Testis (tissue), 3 donors: Measurements from ENCODE around the gene LIPA. TPM values are rescaled to one million over a fixed set of nuclear protein-coding genes. Genes with fewer than 3 reads are reported as not detected.
A peak's percentile ranks its signal among the peaks of the same experiment; 100 is the strongest.
"Not testable (repeated sequence)": the region's sequence is repeated elsewhere in the genome, so short reads cannot be mapped to it uniquely, and the experiment has no call there.

Experiments used
- DNase-seq: peaks from one replicate; pipeline ENCODE4 v3.0.0-alpha.2; 2019
- H3K27ac ChIP-seq, 2 donors: fragments of 200-600 bp; sonication (generic); one replicate each; pipeline ENCODE4 v1.5.1; 2019
- H3K27me3 ChIP-seq: fragments of 200-600 bp; sonication (generic); one replicate; pipeline ENCODE4 v1.5.1; 2019
- H3K36me3 ChIP-seq: fragments of 200-600 bp; sonication (generic); one replicate; pipeline ENCODE4 v1.5.1; 2017; ENCODE audit warnings: low read depth; ENCODE audit errors: missing control alignments
- H3K4me1 ChIP-seq: fragments of 200-600 bp; sonication (generic); one replicate; pipeline ENCODE4 v1.5.1; 2019
- H3K4me3 ChIP-seq, 2 donors: fragments of 200-600 bp; sonication (generic); one replicate each; pipeline ENCODE4 v1.5.1; 2017 to 2019
- H3K9me3 ChIP-seq: fragments of 200-600 bp; sonication (generic); one replicate; pipeline ENCODE4 v1.5.1; 2017
- CTCF ChIP-seq, 3 experiments: fragments of 450-650 bp in 2 of 3; fragments of 200-600 bp in 1 of 3; sonication (generic) in 1 of 3; IDR thresholded peaks; one replicate each; pipeline ENCODE4 v1.5.1; 2016 to 2019; ENCODE audit warnings: antibody characterized with exemption in 3 of 3, mild to moderate bottlenecking in 2 of 3, moderate library complexity in 1 of 3
- POLR2A ChIP-seq: fragments of 450-650 bp; IDR thresholded peaks from one replicate; pipeline ENCODE4 v1.6.1; 2017; ENCODE audit warnings: antibody characterized with exemption, mild to moderate bottlenecking, moderate library complexity
- WGBS, 2 donors: methylation state at CpG; one replicate each; pipeline ENCODE4 v1.1.5; 2018; 5-methylcytosine and 5-hydroxymethylcytosine counted together
- intact Hi-C: fragments of 100-400 bp; cut with DNase I; formaldehyde crosslinking; loops from one replicate; pipeline ENCODE4 v1.15.1; 2023; ENCODE audit warnings: low total_unique reads
- polyA plus RNA-seq: library from polyadenylated mRNA; stranded (reverse); fragments of 350-450 nt; fragmentation: Illumina TruSeq; extraction: RNeasy Lipid Tissue Mini Kit (QIAGEN cat#74804); gene quantifications from one replicate; pipeline ENCODE4 v1.2.3, GENCODE V29; 2014; ENCODE audit warnings: low read depth, low replicate concordance; ENCODE audit not compliant: insufficient read depth
- total RNA-seq, 2 donors: library from RNA; depleted of rRNA; stranded (reverse); fragments of >200 nt; gene quantifications; one replicate each; pipeline ENCODE4 v1.2.3, GENCODE V29; 2016

The LIPA gene
- total and polyA plus RNA-seq, 3 donors from 2014 or later = 13.3 to 32.3 (median 13.9) TPM

- intact Hi-C loops = no loop called here
- no peak for TF ChIP-seq POLR2A
- no peak for TF ChIP-seq CTCF (IDR thresholded peaks at IDR 0.05)
- Histone ChIP-seq H3K36me3 (no peaks in the 10 kb centered on the region), H3K27me3 (no peaks in the 10 kb centered on the region), H3K4me3 (no peak overlapping the region), H3K4me1 (peaks cover under 1% of the 10 kb centered on the region), H3K9me3 (no peaks in the 10 kb centered on the region), H3K27ac (no peak overlapping the region)
- DNase-seq = peak; percentile 16
- WGBS, 2 donors = 58 to 64% methylated on average over 7 of the region's 7 CpGs
Observed at GRCh38 chr10:89201345-89202032, 50.1 kb downstream of the LIPA start.

- Histone ChIP-seq H3K9me3 (no peaks in the 10 kb centered on the region), H3K36me3 (no peaks in the 10 kb centered on the region), H3K4me3 (no peak overlapping the region), H3K27ac (no peak overlapping the region), H3K27me3 (no peaks in the 10 kb centered on the region), H3K4me1 (no peaks in the 10 kb centered on the region)
- 90 to 92% methylated on average over 4 of the region's 4 CpGs for WGBS, 2 donors
- intact Hi-C loops = no loop called here
- DNase-seq = no peak
- TF ChIP-seq POLR2A = no peak
- TF ChIP-seq CTCF (IDR thresholded peaks at IDR 0.05) = no peak
Observed at GRCh38 chr10:89197473-89197872, 54.1 kb downstream of the LIPA start.

- H3K36me3 ChIP-seq, H3K4me1 ChIP-seq, H3K4me3 ChIP-seq, intact Hi-C loops, H3K27ac ChIP-seq, DNase-seq, H3K27me3 ChIP-seq, H3K9me3 ChIP-seq: not testable (repeated sequence)
- 94 to 96% methylated on average over 3 of the region's 3 CpGs for WGBS, 2 donors
Observed at GRCh38 chr10:89191301-89191700, 60.3 kb downstream of the LIPA start.

- Histone ChIP-seq H3K9me3 (no peaks in the 10 kb centered on the region), H3K4me1 (no peaks in the 10 kb centered on the region), H3K27ac (no peak overlapping the region), H3K36me3 (no peaks in the 10 kb centered on the region), H3K27me3 (no peaks in the 10 kb centered on the region), H3K4me3 (no peak overlapping the region)
- no peak for DNase-seq
- TF ChIP-seq CTCF (IDR thresholded peaks at IDR 0.05) (no peak), POLR2A (no peak)
- intact Hi-C loops = no loop called here
- WGBS, 2 donors = 85 to 86% methylated on average over 2 of the region's 2 CpGs
Observed at GRCh38 chr10:89189211-89189734, 62.3 kb downstream of the LIPA start.

GRCh38 chr10:89185658-89186057 is 65.9 kb downstream of the LIPA start:
- TF ChIP-seq CTCF (IDR thresholded peaks at IDR 0.05) = no peak
- TF ChIP-seq POLR2A = no peak
- Histone ChIP-seq H3K4me1 (no peaks in the 10 kb centered on the region), H3K36me3 (no peaks in the 10 kb centered on the region), H3K4me3 (no peak overlapping the region), H3K9me3 (no peaks in the 10 kb centered on the region), H3K27ac (no peak overlapping the region), H3K27me3 (no peaks in the 10 kb centered on the region)
- DNase-seq = no peak
- intact Hi-C loops = no loop called here
